HepG2 (cell line): ENCODE data around the gene TMEM121. TPM values are rescaled to one million over a fixed set of nuclear protein-coding genes. Genes with fewer than 3 reads are reported as not detected.
A peak's percentile ranks its signal among the peaks of the same experiment; 100 is the strongest.

Experiments used
- CBX1 ChIP-seq: IDR thresholded peaks from one replicate; pipeline ENCODE4 v1.6.1; 2016; ENCODE audit warnings: antibody characterized with exemption, low read depth
- DMAP1 ChIP-seq: IDR thresholded peaks from 2 replicates; pipeline ENCODE4 v1.6.1; 2016
- ELF3 ChIP-seq: IDR thresholded peaks from 2 replicates; pipeline ENCODE4 v1.6.1; 2016; ENCODE audit warnings: missing genetic modification reagents, missing compliant biosample characterization
- FOXP4 ChIP-seq: sonication (generic); formaldehyde crosslinking; IDR thresholded peaks from 2 replicates; pipeline ENCODE4 v1.4.0; 2020; ENCODE audit warnings: missing genetic modification reagents
- GATAD2A ChIP-seq: IDR thresholded peaks from 2 replicates; pipeline ENCODE4 v1.6.1; 2016
- GMEB1 ChIP-seq: sonication (generic); formaldehyde crosslinking; IDR thresholded peaks from 2 replicates; pipeline ENCODE4 v1.5.1; 2020; ENCODE audit warnings: missing genetic modification reagents, mild to moderate bottlenecking, borderline replicate concordance
- GTF3A ChIP-seq: sonication (generic); formaldehyde crosslinking; conservative IDR thresholded peaks from 2 replicates; pipeline ENCODE4 v1.4.0; 2020; ENCODE audit warnings: mild to moderate bottlenecking, missing genetic modification reagents
- HNRNPK ChIP-seq: fragments of 200-400 bp; formaldehyde crosslinking; IDR thresholded peaks from 2 replicates; pipeline ENCODE4 v1.6.1; 2018; ENCODE audit warnings: low read length, low read depth, moderate library complexity, mild to moderate bottlenecking; ENCODE audit not compliant: poor library complexity, severe bottlenecking
- MXD4 ChIP-seq: IDR thresholded peaks from 2 replicates; pipeline ENCODE4 v1.6.1; 2016; ENCODE audit warnings: mild to moderate bottlenecking, missing biosample characterization, missing genetic modification reagents
- NRL ChIP-seq: sonication (generic); formaldehyde crosslinking; IDR thresholded peaks from 2 replicates; pipeline ENCODE4 v1.5.0; 2020; ENCODE audit warnings: missing genetic modification reagents, mild to moderate bottlenecking, moderate library complexity, borderline replicate concordance
- PCBP1 ChIP-seq: fragments of 200-400 bp; formaldehyde crosslinking; IDR thresholded peaks from 2 replicates; pipeline ENCODE4 v1.6.1; 2017; ENCODE audit warnings: mild to moderate bottlenecking, low read depth, low read length, borderline replicate concordance
- PHB2 ChIP-seq: fragments of 450-650 bp; IDR thresholded peaks from 2 replicates; pipeline ENCODE4 v1.6.1; 2018; ENCODE audit not compliant: partially characterized antibody
- RBM39 ChIP-seq: fragments of 200-400 bp; formaldehyde crosslinking; IDR thresholded peaks from one replicate; pipeline ENCODE4 v1.6.1; 2018; ENCODE audit warnings: antibody characterized with exemption, mild to moderate bottlenecking, low read depth, low read length; ENCODE audit not compliant: poor library complexity, severe bottlenecking
- RFX3 ChIP-seq: IDR thresholded peaks from 2 replicates; pipeline ENCODE4 v1.6.1; 2016; ENCODE audit warnings: missing biosample characterization, missing genetic modification reagents
- SATB2 ChIP-seq: sonication (generic); formaldehyde crosslinking; IDR thresholded peaks from 2 replicates; pipeline ENCODE4 v1.5.0; 2020; ENCODE audit warnings: missing genetic modification reagents
- SP4 ChIP-seq: sonication (generic); formaldehyde crosslinking; IDR thresholded peaks from 2 replicates; pipeline ENCODE4 v1.8.1; 2023; ENCODE audit warnings: mild to moderate bottlenecking, missing genetic modification reagents
- TEAD3 ChIP-seq: optimal IDR thresholded peaks from 2 replicates; pipeline ENCODE3; 2016; ENCODE audit warnings: borderline replicate concordance
- ZBTB1 ChIP-seq: sonication (generic); formaldehyde crosslinking; IDR thresholded peaks from 2 replicates; pipeline ENCODE4 v1.4.0; 2020; ENCODE audit warnings: missing genetic modification reagents, borderline replicate concordance
- ZFY ChIP-seq: sonication (generic); formaldehyde crosslinking; IDR thresholded peaks from 2 replicates; pipeline ENCODE4 v1.4.0; 2020; ENCODE audit warnings: missing genetic modification reagents
- ZNF232 ChIP-seq: sonication (generic); formaldehyde crosslinking; IDR thresholded peaks from 2 replicates; pipeline ENCODE4 v1.4.0; 2020; ENCODE audit warnings: missing genetic modification reagents, borderline replicate concordance
- ZNF263 ChIP-seq: sonication (generic); formaldehyde crosslinking; IDR thresholded peaks from 2 replicates; pipeline ENCODE4 v1.4.0; 2020; ENCODE audit warnings: missing genetic modification reagents
- ZNF329 ChIP-seq: sonication (generic); formaldehyde crosslinking; IDR thresholded peaks from 2 replicates; pipeline ENCODE4 v1.9.0; 2021; ENCODE audit warnings: low read depth, mild to moderate bottlenecking, missing genetic modification reagents
- ZNF446 ChIP-seq: sonication (generic); formaldehyde crosslinking; IDR thresholded peaks from 2 replicates; pipeline ENCODE4 v1.5.0; 2020; ENCODE audit warnings: mild to moderate bottlenecking, missing genetic modification reagents
- ZUFSP ChIP-seq: sonication (generic); formaldehyde crosslinking; IDR thresholded peaks from 2 replicates; pipeline ENCODE4 v1.9.0; 2021; ENCODE audit warnings: missing genetic modification reagents, mild to moderate bottlenecking, borderline replicate concordance
- polyA plus RNA-seq, 8 experiments: library from polyadenylated mRNA; depleted of rRNA in 3 of 8; stranded (reverse) in 7 of 8; unstranded in 1 of 8; fragments of >200 nt; fragmentation: Illumina TruSeq in 4 of 8; extraction: Trizol in 4 of 8; gene quantifications; 2 replicates each; pipeline versions ENCODE4 v1.2.1 to v1.2.3, GENCODE V29; 2011 to 2016; ENCODE audit warnings: low read depth in 4 of 8, missing spikeins in 1 of 8, mixed read lengths in 1 of 8; ENCODE audit not compliant: insufficient read depth in 1 of 8
- total RNA-seq, 5 experiments: library from RNA; depleted of rRNA; stranded (reverse); fragments of >200 nt; fragmentation: Illumina TruSeq; extraction: Trizol; gene quantifications; 2 replicates each; pipeline ENCODE4 v1.2.3, GENCODE V29; 2016; ENCODE audit warnings: low read depth in 1 of 5
- TF ChIP-seq, protein P1 (sequence below): sonication (generic); formaldehyde crosslinking; IDR thresholded peaks from 2 replicates; pipeline ENCODE4 v1.5.0; 2020; ENCODE audit warnings: missing genetic modification reagents

Gene TMEM121
- total and polyA plus RNA-seq, 2 of the 13 experiments (the other 11 are each of a cell fraction or from before 2014, with no cell fraction given) = 6.6 to 19.0 TPM

DNA sequence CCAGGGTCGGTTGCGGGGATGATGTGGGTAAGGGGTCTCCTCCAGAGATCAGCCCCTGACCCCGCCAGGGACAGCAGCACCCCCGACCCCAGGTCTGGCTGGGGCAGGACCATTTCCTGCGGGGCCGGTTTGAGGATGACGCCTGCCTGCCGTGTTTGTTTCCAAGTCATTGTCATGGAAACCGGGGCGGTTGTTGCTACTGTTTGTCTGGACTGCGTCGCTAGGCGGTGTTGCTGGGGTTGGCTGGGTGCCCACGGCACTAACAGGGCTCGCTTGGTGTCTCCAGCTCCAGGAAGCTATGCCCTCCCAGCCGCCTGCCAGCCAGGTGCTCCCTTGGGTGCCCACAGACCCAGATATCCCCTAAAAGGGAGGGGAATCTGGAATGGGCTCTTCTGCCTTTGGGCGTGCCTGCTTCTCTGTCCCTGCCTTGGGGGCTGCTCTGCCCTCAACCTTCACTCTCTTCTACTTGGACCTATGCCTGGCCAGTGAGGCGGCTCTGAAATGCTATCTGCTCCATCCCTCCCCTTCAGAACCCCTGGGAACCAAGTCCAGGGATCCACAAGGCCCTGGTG, 44.4 kb upstream of the TMEM121 start (continued):
- TF ChIP-seq ZNF263 = peak; percentile 51; the same call in 1 of the 2 replicates
- no peak for TF ChIP-seq GMEB1 (CRISPR knock-in tag)
- TF ChIP-seq SP4 = peak; percentile 26; the same call in 1 of the 2 replicates
- TF ChIP-seq CBX1 = no peak
- no peak for TF ChIP-seq PHB2
- TF ChIP-seq HNRNPK = no peak
- no peak for TF ChIP-seq NRL (CRISPR knock-in tag)
- 0 out of 2 replicates have a peak, but pooled peaks have one; percentile 11 for TF ChIP-seq ELF3 (CRISPR knock-in tag)
- TF ChIP-seq GTF3A (CRISPR knock-in tag) = no peak
- TF ChIP-seq DMAP1 = no peak
- TF ChIP-seq, protein P1, sequence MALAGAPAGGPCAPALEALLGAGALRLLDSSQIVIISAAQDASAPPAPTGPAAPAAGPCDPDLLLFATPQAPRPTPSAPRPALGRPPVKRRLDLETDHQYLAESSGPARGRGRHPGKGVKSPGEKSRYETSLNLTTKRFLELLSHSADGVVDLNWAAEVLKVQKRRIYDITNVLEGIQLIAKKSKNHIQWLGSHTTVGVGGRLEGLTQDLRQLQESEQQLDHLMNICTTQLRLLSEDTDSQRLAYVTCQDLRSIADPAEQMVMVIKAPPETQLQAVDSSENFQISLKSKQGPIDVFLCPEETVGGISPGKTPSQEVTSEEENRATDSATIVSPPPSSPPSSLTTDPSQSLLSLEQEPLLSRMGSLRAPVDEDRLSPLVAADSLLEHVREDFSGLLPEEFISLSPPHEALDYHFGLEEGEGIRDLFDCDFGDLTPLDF (CRISPR knock-in tag) = no peak
- TF ChIP-seq TEAD3 (CRISPR knock-in tag) = no peak
- TF ChIP-seq SATB2 (CRISPR knock-in tag) = no peak
- no peak for TF ChIP-seq RBM39
- TF ChIP-seq GATAD2A (CRISPR knock-in tag) = no peak
- 0 out of 2 replicates have a peak, but pooled peaks have one; percentile 11 for TF ChIP-seq ZFY (CRISPR knock-in tag)
- no peak for TF ChIP-seq PCBP1
- TF ChIP-seq ZBTB1 (CRISPR knock-in tag) = no peak
- TF ChIP-seq MXD4 (CRISPR knock-in tag) = 0 out of 2 replicates have a peak, but pooled peaks have one; percentile 23
- TF ChIP-seq RFX3 = peak; percentile 89
- TF ChIP-seq ZUFSP (CRISPR knock-in tag) = no peak
- peak; percentile 41; the same call in 1 of the 2 replicates for TF ChIP-seq FOXP4 (CRISPR knock-in tag)
- no peak for TF ChIP-seq ZNF446 (CRISPR knock-in tag)
- no peak for TF ChIP-seq ZNF329
- TF ChIP-seq ZNF232 (CRISPR knock-in tag) = no peak
